VCaP (cell line): ENCODE data around the gene ITPR1.
"Not testable (repeated sequence)": the region's sequence is repeated elsewhere in the genome, so short reads cannot be mapped to it uniquely, and the experiment has no call there.

Experiments used
- H3K27ac ChIP-seq: fragments of 450-650 bp; 2 replicates; pipeline ENCODE4 v1.5.1; 2017
- TF ChIP-seq, protein P1 (sequence below): fragments of 450-650 bp; conservative IDR thresholded peaks from 2 replicates; pipeline ENCODE4 v1.5.1; 2017; ENCODE audit warnings: mild to moderate bottlenecking, moderate library complexity

ITPR1 gene

DNA sequence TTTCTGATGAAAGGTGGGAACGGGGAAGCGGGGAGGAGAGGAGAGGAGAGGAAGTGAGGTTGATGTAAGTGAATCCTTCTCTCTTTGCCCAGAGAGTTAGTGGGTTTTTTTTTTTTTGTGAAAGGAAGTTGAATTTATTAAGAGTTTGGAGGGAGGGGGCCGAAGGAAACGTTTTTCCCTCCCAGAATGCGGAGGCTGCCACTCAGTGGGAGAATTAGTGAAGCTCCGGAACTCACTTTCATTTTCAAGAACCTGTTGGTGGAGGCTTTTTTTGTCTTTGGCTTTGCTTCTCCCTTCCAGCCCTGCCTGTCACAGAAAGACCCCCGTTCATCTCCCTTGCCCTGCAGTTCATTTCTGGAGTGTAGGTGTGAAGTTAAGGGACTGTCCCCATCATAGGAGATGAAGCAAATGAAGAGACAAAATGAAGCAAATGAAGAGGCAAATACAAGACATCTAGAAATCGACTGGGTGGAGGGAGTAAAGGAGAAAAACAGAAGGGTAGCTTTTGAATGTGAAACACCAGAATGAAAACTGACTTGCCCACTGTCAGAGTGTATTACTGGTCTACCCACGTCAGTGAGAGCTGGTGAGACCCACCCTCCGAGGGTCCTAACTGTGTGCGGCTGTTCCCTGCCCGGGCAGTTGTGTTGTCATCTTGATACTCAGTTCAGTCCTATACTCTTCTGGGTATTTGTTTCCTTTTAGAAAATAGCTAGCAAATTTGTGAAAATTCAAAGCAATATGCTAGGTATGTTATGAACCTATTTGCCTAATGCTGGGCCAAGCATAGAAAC lies 91.5 kb downstream of the ITPR1 start:
- H3K27ac ChIP-seq: no peak overlapping the region

DNA sequence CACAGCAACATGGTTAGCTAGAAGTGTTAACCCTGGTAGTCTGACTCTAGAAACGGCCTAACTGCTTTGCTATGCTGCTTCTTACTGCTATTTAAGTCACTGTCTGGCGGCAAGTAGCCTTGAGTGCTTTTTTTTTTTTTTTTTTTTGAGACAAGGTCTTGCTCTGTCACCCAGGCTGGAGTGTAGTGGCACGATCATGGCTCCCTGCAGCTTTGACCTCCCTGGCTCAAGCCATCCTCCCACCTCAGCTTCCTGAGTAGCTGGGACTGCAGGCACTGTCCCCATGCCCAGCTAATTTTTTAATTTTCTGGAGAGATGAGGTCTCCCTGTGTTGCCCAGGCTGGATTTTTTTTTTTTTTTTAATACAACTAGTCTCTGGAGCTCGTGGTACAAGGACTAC lies 93.2 kb downstream of the ITPR1 start:
- TF ChIP-seq, protein P1, sequence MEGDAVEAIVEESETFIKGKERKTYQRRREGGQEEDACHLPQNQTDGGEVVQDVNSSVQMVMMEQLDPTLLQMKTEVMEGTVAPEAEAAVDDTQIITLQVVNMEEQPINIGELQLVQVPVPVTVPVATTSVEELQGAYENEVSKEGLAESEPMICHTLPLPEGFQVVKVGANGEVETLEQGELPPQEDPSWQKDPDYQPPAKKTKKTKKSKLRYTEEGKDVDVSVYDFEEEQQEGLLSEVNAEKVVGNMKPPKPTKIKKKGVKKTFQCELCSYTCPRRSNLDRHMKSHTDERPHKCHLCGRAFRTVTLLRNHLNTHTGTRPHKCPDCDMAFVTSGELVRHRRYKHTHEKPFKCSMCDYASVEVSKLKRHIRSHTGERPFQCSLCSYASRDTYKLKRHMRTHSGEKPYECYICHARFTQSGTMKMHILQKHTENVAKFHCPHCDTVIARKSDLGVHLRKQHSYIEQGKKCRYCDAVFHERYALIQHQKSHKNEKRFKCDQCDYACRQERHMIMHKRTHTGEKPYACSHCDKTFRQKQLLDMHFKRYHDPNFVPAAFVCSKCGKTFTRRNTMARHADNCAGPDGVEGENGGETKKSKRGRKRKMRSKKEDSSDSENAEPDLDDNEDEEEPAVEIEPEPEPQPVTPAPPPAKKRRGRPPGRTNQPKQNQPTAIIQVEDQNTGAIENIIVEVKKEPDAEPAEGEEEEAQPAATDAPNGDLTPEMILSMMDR: no peak
- no peak overlapping the region for H3K27ac ChIP-seq

More for the DNA sequence above, 91.5 kb downstream of the ITPR1 start:
- TF ChIP-seq, protein P1: no peak; the same call in 1 of the 2 replicates

DNA sequence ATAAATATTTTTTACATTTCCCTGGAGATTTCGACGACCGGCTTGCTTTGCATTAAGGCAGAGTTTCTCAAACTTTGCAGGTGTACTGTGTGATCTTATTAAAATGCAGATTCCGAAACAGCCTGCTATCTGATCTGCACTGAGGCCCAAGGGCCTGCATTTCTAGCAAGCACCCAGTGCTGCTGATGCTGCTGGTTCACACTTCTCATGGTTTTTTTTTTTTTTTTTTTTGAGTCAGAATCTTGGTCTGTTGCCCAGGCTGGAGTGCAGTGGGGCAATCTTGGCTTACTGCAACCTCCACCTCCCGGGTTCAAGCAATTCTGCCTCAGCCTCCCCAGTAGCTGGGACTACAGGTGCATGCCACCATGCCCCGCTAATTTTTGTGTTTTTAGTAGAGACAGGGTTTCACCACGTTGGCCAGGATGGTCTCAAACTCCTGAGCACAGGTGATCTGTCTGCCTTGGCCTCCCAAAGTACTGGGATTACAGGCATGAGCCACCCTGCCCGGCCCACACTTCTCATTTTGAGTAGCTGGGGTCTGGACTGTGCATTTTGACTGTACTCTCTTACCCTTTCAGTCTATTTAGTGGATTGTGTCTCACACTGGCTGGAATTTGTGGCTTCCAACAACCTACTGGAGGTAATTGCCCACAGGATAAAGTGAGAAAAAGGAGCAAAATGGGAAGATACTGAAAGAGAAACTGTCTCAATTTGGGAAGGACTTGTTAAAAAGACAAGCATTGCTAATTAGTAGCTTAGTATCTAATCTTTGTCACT lies 94.1 kb downstream of the ITPR1 start:
- TF ChIP-seq, protein P1: no peak

DNA sequence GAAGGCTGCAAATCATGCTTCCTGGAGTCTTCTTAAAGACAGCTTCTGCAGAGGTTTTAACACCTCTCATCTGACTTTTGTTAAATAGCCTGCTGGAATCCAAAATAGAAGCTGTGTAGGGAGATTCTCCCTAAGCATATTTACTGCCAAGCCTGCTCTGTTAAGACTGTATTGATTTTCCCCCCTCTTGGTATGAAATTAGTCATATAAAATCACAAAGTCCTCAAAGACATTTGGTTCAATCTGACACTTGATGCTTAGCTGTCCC lies 94.6 kb downstream of the ITPR1 start:
- TF ChIP-seq, protein P1: no peak
- H3K27ac ChIP-seq: no peak overlapping the region

More for the DNA sequence above, 94.1 kb downstream of the ITPR1 start:
- H3K27ac ChIP-seq: no peak overlapping the region

DNA sequence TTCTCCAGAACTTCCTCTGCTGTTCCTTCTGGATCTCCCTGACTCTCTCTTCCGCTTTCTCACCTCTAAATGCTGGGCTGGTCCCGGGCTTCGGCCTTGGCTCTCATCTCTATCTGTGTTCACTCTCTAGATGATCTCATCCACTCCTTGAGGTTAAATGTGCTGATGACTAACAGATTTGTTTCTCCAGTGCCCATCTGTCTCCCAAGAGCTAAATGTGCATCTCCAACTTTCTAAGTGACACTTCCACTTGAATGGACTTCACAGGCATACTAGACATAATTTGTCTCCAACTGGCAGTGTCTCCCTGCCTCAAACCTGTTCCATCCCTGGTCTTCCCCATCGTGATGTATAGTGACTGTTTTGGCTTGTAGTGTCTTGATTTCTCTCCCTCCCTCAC lies 95.3 kb downstream of the ITPR1 start:
- H3K27ac ChIP-seq: no peak overlapping the region
- TF ChIP-seq, protein P1: no peak

DNA sequence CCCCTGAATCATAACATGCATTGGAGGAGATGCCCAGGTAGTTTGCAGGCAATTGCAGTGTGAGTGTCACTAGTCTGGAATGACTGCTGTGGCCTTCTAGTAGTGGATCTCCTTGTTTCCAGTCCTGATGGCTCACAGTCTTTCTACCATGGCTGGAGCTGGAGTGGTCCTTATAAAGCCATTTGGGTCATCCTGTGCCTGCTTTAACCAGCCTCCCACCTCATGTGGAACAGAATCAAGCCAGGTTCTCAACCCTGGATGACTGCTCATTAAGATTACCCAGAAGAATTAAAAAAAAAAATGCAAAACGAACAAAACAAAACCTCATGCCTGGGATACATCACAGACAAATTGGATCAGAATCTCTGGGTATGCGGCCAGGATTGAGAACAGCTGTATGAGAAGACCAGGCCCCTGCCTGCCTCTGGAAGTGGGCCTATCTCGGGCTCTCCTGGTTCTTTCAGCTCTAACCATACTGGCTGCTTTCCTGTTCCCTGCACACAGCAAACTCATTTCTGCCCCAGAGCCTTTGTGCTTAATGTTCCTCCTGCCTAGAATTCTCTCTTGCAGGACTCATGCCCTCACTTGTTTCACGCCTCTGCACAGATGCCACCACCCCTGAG lies 96.4 kb downstream of the ITPR1 start:
- H3K27ac ChIP-seq: no peak overlapping the region
- TF ChIP-seq, protein P1: no peak

DNA sequence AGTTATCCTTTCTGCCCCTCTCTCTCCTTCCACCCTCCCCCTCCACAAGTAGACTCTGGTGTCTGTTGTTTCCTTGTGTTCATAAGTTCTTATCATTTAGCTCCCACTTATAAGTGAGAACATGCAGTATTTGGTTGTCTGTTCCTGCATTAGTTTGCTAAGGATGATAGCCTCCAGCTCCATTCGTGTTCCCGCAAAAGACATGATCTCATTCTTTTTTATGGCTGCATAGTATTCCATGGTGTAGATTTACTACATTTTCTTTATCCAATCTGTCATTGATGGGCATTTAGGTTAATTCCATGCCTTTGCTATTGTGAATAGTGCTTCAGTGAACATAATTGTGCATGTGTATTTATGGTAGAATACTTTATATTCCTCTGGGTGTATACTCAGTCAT lies 97.7 kb downstream of the ITPR1 start:
- H3K27ac ChIP-seq: not testable (repeated sequence)
